Astrocyte (in vitro differentiated cells and primary cell): ENCODE results near the gene HSPG2. TPM values are rescaled to one million over a fixed set of nuclear protein-coding genes. Genes with fewer than 3 reads are reported as not detected.

Experiments used
- DNase-seq: peaks from one replicate; pipeline ENCODE4 v3.0.0-alpha.2; 2010; ENCODE audit warnings: low read depth
- FAIRE-seq: peaks from 2 replicates; lab custom pipeline; 2011; peaks lifted over from hg19 to GRCh38; lab: Jason Lieb, UNC
- H2AFZ ChIP-seq: 2 replicates; pipeline ENCODE4 v1.6.0; 2012; ENCODE audit warnings: low read depth, low read length, inconsistent platforms
- H3K27ac ChIP-seq: 2 replicates; pipeline ENCODE4 v1.5.1; 2011; ENCODE audit warnings: low read depth, low read length, inconsistent platforms
- H3K27me3 ChIP-seq: 2 replicates; pipeline ENCODE4 v1.6.0; 2011; ENCODE audit warnings: low read length, inconsistent platforms; ENCODE audit not compliant: insufficient read depth
- H3K36me3 ChIP-seq: 2 replicates; pipeline ENCODE4 v1.5.1; 2011; ENCODE audit warnings: low read length, inconsistent platforms; ENCODE audit not compliant: insufficient read depth
- H3K4me1 ChIP-seq: 2 replicates; pipeline ENCODE4 v1.5.1; 2011; ENCODE audit warnings: low read length, inconsistent platforms; ENCODE audit not compliant: insufficient read depth
- H3K4me2 ChIP-seq: 2 replicates; pipeline ENCODE4 v1.6.0; 2012; ENCODE audit warnings: low read length, inconsistent platforms
- H3K4me3 ChIP-seq: 2 replicates; pipeline ENCODE4 v1.5.1; 2011; ENCODE audit warnings: low read depth, mild to moderate bottlenecking, low read length, inconsistent platforms; ENCODE audit not compliant: insufficient read depth
- H3K79me2 ChIP-seq: 2 replicates; pipeline ENCODE4 v1.6.0; 2012; ENCODE audit warnings: mild to moderate bottlenecking, low read length, inconsistent platforms; ENCODE audit not compliant: insufficient read depth
- H3K9ac ChIP-seq: 2 replicates; pipeline ENCODE4 v1.6.0; 2012; ENCODE audit warnings: mild to moderate bottlenecking, low read length, inconsistent platforms
- H3K9me3 ChIP-seq: 2 replicates; pipeline ENCODE4 v1.5.1; 2012; ENCODE audit warnings: low read depth, mild to moderate bottlenecking, low read length, inconsistent platforms; ENCODE audit not compliant: insufficient read depth
- H4K20me1 ChIP-seq: 2 replicates; pipeline ENCODE4 v1.6.0; 2012; ENCODE audit warnings: low read length, inconsistent platforms; ENCODE audit not compliant: insufficient read depth
- H3K27ac Mint-ChIP-seq: one replicate; pipeline ENCODE4 v1.8.0; 2021; ENCODE audit warnings: mild to moderate bottlenecking, mixed read lengths; ENCODE audit not compliant: unreplicated experiment
- H3K27me3 Mint-ChIP-seq: one replicate; pipeline ENCODE4 v1.8.0; 2021; ENCODE audit warnings: low read depth, mixed read lengths; ENCODE audit not compliant: unreplicated experiment
- H3K36me3 Mint-ChIP-seq: one replicate; pipeline ENCODE4 v1.8.0; 2021; ENCODE audit warnings: low read depth, mixed read lengths; ENCODE audit not compliant: unreplicated experiment
- H3K4me1 Mint-ChIP-seq: one replicate; pipeline ENCODE4 v1.8.0; 2021; ENCODE audit warnings: low read depth, mixed read lengths; ENCODE audit not compliant: unreplicated experiment
- H3K4me3 Mint-ChIP-seq: one replicate; pipeline ENCODE4 v1.8.0; 2021; ENCODE audit warnings: mild to moderate bottlenecking, moderate library complexity, mixed read lengths; ENCODE audit not compliant: unreplicated experiment
- H3K9me3 Mint-ChIP-seq: one replicate; pipeline ENCODE4 v1.8.0; 2021; ENCODE audit warnings: mild to moderate bottlenecking, mixed read lengths; ENCODE audit not compliant: unreplicated experiment
- EZH2 ChIP-seq: IDR thresholded peaks from 2 replicates; pipeline ENCODE4 v1.6.1; 2012; ENCODE audit warnings: mild to moderate bottlenecking, low read length, inconsistent platforms; ENCODE audit not compliant: insufficient read depth
- total RNA-seq: library from RNA; stranded (reverse); gene quantifications from 2 replicates; pipeline ENCODE4 v1.2.1, GENCODE V29; 2021
- TF ChIP-seq, protein P1 (sequence below): IDR thresholded peaks from 2 replicates; pipeline ENCODE4 v1.5.1; 2011; ENCODE audit warnings: low read depth, mild to moderate bottlenecking, inconsistent platforms, low read length, moderate library complexity; ENCODE audit not compliant: insufficient read depth

HSPG2 gene
- total RNA-seq, 1 donor from 2014 or later = 249 TPM

DNA sequence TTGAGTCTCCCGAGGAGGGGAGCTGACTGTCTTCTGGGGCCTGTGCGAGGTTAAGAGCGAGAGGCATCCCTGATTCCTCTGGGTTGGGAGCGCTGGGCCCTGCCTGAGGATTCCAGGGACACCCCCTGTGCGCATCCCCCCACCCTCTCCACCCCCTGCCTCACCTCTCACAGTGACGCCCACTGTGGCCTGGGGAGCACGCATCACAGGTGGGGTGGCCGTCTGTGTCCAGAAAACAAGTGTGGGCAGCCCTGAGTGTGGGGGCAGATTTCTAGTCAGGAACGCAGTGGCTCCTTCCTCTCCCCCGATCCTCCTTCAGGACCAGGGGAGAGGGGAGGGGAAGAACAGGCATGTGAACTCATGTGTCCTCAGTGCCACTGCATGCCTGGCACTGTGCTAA lies 63.3 kb downstream of the HSPG2 start:
- TF ChIP-seq EZH2 = no peak
- TF ChIP-seq, protein P1, sequence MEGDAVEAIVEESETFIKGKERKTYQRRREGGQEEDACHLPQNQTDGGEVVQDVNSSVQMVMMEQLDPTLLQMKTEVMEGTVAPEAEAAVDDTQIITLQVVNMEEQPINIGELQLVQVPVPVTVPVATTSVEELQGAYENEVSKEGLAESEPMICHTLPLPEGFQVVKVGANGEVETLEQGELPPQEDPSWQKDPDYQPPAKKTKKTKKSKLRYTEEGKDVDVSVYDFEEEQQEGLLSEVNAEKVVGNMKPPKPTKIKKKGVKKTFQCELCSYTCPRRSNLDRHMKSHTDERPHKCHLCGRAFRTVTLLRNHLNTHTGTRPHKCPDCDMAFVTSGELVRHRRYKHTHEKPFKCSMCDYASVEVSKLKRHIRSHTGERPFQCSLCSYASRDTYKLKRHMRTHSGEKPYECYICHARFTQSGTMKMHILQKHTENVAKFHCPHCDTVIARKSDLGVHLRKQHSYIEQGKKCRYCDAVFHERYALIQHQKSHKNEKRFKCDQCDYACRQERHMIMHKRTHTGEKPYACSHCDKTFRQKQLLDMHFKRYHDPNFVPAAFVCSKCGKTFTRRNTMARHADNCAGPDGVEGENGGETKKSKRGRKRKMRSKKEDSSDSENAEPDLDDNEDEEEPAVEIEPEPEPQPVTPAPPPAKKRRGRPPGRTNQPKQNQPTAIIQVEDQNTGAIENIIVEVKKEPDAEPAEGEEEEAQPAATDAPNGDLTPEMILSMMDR = no peak
- Histone ChIP-seq H4K20me1 (peaks cover 21% of the 10 kb centered on the region), H3K9me3 (no peaks in the 10 kb centered on the region), H3K79me2 (no peaks in the 10 kb centered on the region), H3K4me1 (peaks cover 13% of the 10 kb centered on the region), H3K4me2 (no peak overlapping the region), H3K9ac (no peak overlapping the region), H3K27ac (no peak overlapping the region), H2AFZ (no peak overlapping the region), H3K36me3 (peaks cover 13% of the 10 kb centered on the region), H3K27me3 (no peaks in the 10 kb centered on the region), H3K4me3 (no peak overlapping the region)
- no peaks in the 10 kb centered on the region for H3K9me3 Mint-ChIP-seq
- no peak overlapping the region for H3K4me3 Mint-ChIP-seq
- no peaks in the 10 kb centered on the region for H3K27me3 Mint-ChIP-seq
- no peak for FAIRE-seq
- no peak overlapping the region for H3K27ac Mint-ChIP-seq
- H3K4me1 Mint-ChIP-seq = peaks cover 4% of the 10 kb centered on the region
- no peak for DNase-seq
- peaks cover 21% of the 10 kb centered on the region for H3K36me3 Mint-ChIP-seq

DNA sequence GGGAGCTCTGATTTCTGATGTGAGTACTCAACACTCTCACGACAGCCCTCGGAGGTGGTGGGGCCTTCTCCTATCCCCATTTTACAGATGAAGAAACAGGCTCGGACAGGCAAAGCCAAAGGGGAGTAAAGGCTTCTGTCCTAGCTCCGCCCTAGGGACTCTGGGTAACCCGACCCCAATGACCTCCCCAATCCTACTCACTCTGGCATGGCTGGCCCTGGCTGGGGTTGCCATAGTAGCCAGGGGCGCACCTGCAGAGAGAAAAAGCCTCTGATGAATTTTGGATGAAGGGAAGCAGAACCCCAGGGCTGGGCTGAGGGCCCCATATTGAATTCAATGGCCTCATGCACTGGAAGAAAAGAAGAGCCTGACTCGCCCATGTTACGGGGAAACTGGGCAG lies 63.9 kb downstream of the HSPG2 start:
- Mint-ChIP-seq H3K4me1 (peaks cover 4% of the 10 kb centered on the region), H3K27me3 (no peaks in the 10 kb centered on the region), H3K9me3 (no peaks in the 10 kb centered on the region), H3K27ac (no peak overlapping the region), H3K36me3 (peaks cover 23% of the 10 kb centered on the region), H3K4me3 (no peak overlapping the region)
- no peak overlapping the region for H3K4me2 ChIP-seq
- H3K9me3 ChIP-seq = no peaks in the 10 kb centered on the region
- H3K36me3 ChIP-seq = peaks cover 15% of the 10 kb centered on the region
- H3K4me1 ChIP-seq = peaks cover 13% of the 10 kb centered on the region
- H3K9ac ChIP-seq = no peak overlapping the region
- FAIRE-seq = no peak
- DNase-seq = no peak
- peaks cover 27% of the 10 kb centered on the region for H4K20me1 ChIP-seq
- no peak for TF ChIP-seq EZH2
- TF ChIP-seq, protein P1 = no peak
- H3K27me3 ChIP-seq = no peaks in the 10 kb centered on the region
- no peak overlapping the region for H2AFZ ChIP-seq
- no peak overlapping the region for H3K27ac ChIP-seq
- no peak overlapping the region for H3K4me3 ChIP-seq
- no peaks in the 10 kb centered on the region for H3K79me2 ChIP-seq

DNA sequence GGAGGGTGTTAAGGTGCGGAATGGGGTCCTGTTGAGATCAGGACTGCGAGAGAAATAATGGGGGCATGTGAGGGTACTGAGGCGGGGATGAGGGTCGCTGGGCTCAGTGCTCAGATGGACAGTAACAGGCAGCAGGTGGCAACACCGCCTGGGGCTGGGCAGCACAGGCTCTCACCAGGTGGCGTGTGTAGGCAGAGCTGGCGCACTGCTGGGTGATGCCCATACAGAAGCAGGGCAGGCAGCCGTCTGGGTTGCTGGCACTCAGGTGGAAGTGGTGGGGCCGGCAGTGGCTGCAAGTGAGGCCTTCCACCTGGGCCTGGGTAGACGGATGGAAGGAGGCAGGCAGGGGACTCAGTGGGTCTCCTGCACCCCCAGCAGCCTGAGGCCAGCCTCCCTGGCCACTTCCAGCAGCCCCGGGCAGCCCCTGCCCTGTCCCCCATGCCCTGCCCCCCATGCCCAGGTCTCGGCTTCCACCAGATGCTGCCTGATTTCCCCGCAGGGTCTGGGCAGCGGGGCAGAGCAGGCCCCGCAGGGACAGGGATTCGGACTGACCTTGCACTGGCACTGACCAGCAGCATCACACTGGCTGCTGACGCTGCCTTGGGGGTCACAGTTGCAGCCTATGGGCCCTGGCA lies 64.5 kb downstream of the HSPG2 start:
- H3K4me3 Mint-ChIP-seq = no peak overlapping the region
- Histone ChIP-seq H3K27ac (no peak overlapping the region), H3K9me3 (no peaks in the 10 kb centered on the region), H4K20me1 (peaks cover 28% of the 10 kb centered on the region), H3K4me1 (peaks cover 13% of the 10 kb centered on the region), H2AFZ (no peak overlapping the region), H3K4me2 (no peak overlapping the region), H3K27me3 (no peaks in the 10 kb centered on the region), H3K9ac (no peak overlapping the region), H3K4me3 (no peak overlapping the region), H3K79me2 (no peaks in the 10 kb centered on the region), H3K36me3 (peaks cover 12% of the 10 kb centered on the region)
- no peak overlapping the region for H3K27ac Mint-ChIP-seq
- H3K9me3 Mint-ChIP-seq = no peaks in the 10 kb centered on the region
- H3K4me1 Mint-ChIP-seq = peaks cover 4% of the 10 kb centered on the region
- DNase-seq (no peak), FAIRE-seq (no peak)
- no peak for TF ChIP-seq EZH2
- TF ChIP-seq, protein P1 = no peak
- peaks cover 23% of the 10 kb centered on the region for H3K36me3 Mint-ChIP-seq
- H3K27me3 Mint-ChIP-seq = no peaks in the 10 kb centered on the region
